Fibroblast of the aortic adventitia (primary cell): Measurements from ENCODE around the gene RNF207. TPM values are rescaled to one million over a fixed set of nuclear protein-coding genes. Genes with fewer than 3 reads are reported as not detected.

Experiments
- DNase-seq: peaks from one replicate; pipeline ENCODE4 v3.0.0-alpha.2; 2010; ENCODE audit warnings: low read depth
- H3K4me3 ChIP-seq: 2 replicates; pipeline ENCODE4 v1.5.1; 2011; ENCODE audit warnings: low read depth, mild to moderate bottlenecking, control low read depth, low read length, moderate library complexity
- CTCF ChIP-seq: IDR thresholded peaks from 2 replicates; pipeline ENCODE4 v1.5.1; 2011; ENCODE audit warnings: mild to moderate bottlenecking, low read length, control low read depth, inconsistent platforms; ENCODE audit not compliant: insufficient read depth
- total RNA-seq: library from RNA; depleted of rRNA; stranded (reverse); fragments of >200 nt; gene quantifications from 2 replicates; pipeline ENCODE4 v1.2.3, GENCODE V29; 2012; ENCODE audit warnings: low replicate concordance

RNF207 gene
- total RNA-seq, 1 donor, result 7.8 TPM

GRCh38 chr1:6200188-6200809 is 5.6 kb upstream of the RNF207 start:
- TF ChIP-seq CTCF, result no peak
- peak overlapping the region; percentile 62 for H3K4me3 ChIP-seq
- DNase-seq, result no peak

- no peak for DNase-seq
- no peak for TF ChIP-seq CTCF
- H3K4me3 ChIP-seq, result no peak overlapping the region
These were observed 3.7 kb upstream of the RNF207 start for GRCh38 chr1:6202256-6202655.

- DNase-seq, result no peak
- TF ChIP-seq CTCF, result no peak
- peak overlapping the region; percentile 65 for H3K4me3 ChIP-seq
These were observed 569 bp downstream of the RNF207 start for GRCh38 chr1:6206520-6206855.

DNA sequence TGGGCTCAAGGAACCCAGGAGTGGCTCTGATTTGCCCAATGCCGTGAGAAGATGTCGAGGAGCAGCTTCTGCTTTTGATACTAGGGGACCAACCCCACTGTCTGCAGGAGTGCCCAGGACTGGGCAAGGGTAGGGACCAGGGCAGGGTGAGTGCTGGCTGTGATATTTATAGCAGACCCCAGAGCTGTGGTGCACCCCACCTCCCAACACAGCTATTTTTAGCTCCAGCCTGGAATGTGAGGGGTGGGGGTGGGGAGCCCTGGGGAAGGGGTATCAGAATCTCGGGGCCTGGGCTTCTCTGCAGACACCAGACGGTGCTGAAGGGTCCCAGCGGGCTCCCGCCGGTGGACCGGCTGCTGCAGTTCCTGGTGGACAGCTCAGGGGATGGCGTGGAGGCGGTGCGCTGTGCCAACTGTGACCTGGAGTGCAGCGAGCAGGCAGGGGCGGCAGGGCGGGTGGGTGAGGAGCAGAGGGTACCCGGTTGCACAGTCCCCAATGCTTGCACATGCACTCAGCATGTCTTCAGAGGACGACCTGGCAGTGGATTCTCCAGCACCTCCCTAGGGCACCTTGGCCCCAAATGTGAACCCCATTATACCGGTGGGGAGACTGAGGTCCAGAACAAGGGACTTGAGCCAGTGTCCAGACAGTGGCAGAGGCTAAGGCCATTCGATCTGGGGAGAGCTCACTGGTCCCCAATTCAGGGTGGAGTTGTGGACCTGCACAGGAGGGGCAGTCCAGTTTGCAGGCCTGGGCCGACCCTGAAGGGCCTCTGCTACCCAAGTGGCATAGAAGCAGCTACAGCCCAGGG is 1.4 kb downstream of the RNF207 start:
- no peak for TF ChIP-seq CTCF
- peak overlapping the region; percentile 65 for H3K4me3 ChIP-seq
- no peak for DNase-seq

- H3K4me3 ChIP-seq, result no peak overlapping the region
- TF ChIP-seq CTCF, result no peak
- DNase-seq, result no peak
These were observed 2.0 kb downstream of the RNF207 start for GRCh38 chr1:6207921-6208320.

DNA sequence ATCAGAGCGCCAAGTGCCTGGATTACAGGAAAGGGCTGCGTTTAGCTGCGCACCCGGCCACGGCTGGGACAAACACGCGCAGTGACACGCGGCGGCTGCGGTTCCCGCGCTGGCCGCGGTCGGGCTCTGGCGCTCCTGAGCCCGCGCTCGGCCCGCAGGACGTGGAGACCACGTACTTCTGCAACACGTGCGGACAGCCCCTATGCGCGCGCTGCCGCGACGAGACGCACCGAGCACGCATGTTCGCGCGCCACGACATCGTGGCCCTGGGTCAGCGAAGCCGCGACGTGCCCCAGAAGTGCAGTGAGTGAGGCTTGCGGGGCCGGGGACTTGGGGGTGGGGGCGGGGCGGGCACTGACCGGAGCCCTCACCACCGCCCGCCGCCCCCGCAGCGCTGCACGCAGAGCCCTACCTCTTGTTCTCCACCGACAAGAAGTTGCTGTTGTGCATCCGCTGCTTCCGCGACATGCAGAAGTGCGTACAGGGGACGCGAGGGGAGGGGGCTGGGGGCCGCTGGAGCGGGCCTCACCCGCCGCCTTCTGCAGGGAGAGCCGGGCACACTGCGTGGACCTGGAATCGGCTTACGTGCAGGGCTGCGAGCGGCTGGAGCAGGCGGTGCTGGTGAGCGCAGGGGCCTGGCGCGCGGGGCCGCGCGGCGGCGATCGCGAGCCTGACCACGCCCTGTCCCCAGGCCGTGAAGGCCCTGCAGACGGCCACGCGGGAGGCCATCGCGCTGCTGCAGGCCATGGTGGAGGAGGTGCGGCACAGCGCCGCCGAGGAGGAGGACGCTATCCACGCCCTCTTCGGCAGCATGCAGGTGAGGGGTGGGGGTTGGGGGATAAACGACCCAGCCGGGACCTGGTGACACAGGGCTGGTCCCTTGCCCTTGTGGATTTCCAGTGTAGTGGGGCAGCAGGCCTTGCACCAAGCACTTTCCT is 3.1 kb downstream of the RNF207 start:
- peak overlapping the region; percentile 41 for H3K4me3 ChIP-seq
- peak; percentile 48 for TF ChIP-seq CTCF
- DNase-seq, result no peak
